ENCODE measurements around the gene ATG7. TPM values are rescaled to one million over a fixed set of nuclear protein-coding genes. Genes with fewer than 3 reads are reported as not detected.

Gene ATG7
- total and polyA plus RNA-seq, 2 donors from 2014 or later, result 15.3 to 54.9 TPM

DNA sequence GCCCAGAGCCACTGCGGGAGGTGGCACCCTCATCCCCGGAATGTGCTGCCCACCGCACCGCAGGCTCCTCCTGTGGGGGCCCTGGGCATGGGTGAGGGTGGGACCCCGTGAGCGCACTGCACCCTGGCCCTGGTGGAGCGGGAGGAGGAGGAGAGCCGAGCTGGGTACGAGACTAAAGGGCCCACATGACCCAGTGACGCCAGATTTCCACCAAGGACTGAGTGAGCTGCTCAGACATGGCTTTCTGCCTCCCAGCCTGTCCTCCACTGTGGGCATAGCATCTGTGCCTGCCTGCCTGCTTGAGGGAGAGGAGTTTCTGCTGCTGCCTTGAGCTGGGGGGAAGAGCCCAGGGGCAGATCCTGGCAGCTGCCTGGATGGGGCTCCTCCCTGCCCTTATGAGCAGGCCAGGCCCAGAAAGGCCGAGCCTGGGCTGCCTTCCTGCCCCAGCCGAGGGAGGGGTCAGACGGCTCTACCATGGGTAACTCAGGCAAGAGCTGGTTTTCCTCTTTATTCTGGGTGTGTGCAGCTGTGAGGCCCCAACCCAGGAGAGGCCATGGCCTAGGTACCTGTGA is 283.1 kb downstream of the ATG7 start:
- DNase-seq (peak in 1 of 5 donors; percentile 63), FAIRE-seq (no peak)
- Histone ChIP-seq H3K9ac (ENCODE audit: low read length in 3 of 3) (no peak overlapping the region), H3K27ac (ENCODE audit: low read depth in 2 of 2, low read length in 2 of 2) (no peak overlapping the region), H3K4me1 (ENCODE audit: control insufficient read depth in 2 of 3, insufficient read depth in 2 of 3, low read depth in 1 of 3, low read length in 3 of 3) (peaks cover 0 to 22% (median 3%) of the 10 kb centered on the region in 3 donors), H3K27me3 (ENCODE audit: control insufficient read depth, insufficient read depth, low read length) (no peaks in the 10 kb centered on the region), H3K36me3 (ENCODE audit: control insufficient read depth in 2 of 3, insufficient read depth in 3 of 3, low read length in 3 of 3) (peaks cover 0 to 9% (median 0%) of the 10 kb centered on the region in 3 donors), H3K9me3 (ENCODE audit: control insufficient read depth in 2 of 3, insufficient read depth in 1 of 3, low read length in 3 of 3) (no peaks in the 10 kb centered on the region), H3K4me3 (ENCODE audit: low read length in 3 of 3) (no peak overlapping the region)
- intact Hi-C loops (cut with DNase I), result no loop called here
- TF ChIP-seq CTCF (IDR thresholded peaks at IDR 0.05; ENCODE audit: borderline replicate concordance, extremely low read depth, insufficient read depth), result no peak

GRCh38 chr3:11555881-11556633 is 283.9 kb downstream of the ATG7 start:
- TF ChIP-seq CTCF (IDR thresholded peaks at IDR 0.05; ENCODE audit: borderline replicate concordance, extremely low read depth, insufficient read depth), result no peak
- no peak overlapping the region for H3K4me3 ChIP-seq (ENCODE audit: low read length in 3 of 3)
- FAIRE-seq (no peak), DNase-seq (peak in 1 of 5 donors; percentile 77)
- peaks cover 0 to 28% (median 3%) of the 10 kb centered on the region in 3 donors for H3K4me1 ChIP-seq (ENCODE audit: control insufficient read depth in 2 of 3, insufficient read depth in 2 of 3, low read depth in 1 of 3, low read length in 3 of 3)
- H3K9me3 ChIP-seq (ENCODE audit: control insufficient read depth in 2 of 3, insufficient read depth in 1 of 3, low read length in 3 of 3), result no peaks in the 10 kb centered on the region
- H3K27ac ChIP-seq (ENCODE audit: low read depth in 2 of 2, low read length in 2 of 2), result peak overlapping the region in 1 of 2 donors; percentile 2
- no peaks in the 10 kb centered on the region for H3K27me3 ChIP-seq (ENCODE audit: control insufficient read depth, insufficient read depth, low read length)
- no peak overlapping the region for H3K9ac ChIP-seq (ENCODE audit: low read length in 3 of 3)
- intact Hi-C loops (cut with DNase I), result no loop called here
- peaks cover 0 to 9% (median 0%) of the 10 kb centered on the region in 3 donors for H3K36me3 ChIP-seq (ENCODE audit: control insufficient read depth in 2 of 3, insufficient read depth in 3 of 3, low read length in 3 of 3)

DNA sequence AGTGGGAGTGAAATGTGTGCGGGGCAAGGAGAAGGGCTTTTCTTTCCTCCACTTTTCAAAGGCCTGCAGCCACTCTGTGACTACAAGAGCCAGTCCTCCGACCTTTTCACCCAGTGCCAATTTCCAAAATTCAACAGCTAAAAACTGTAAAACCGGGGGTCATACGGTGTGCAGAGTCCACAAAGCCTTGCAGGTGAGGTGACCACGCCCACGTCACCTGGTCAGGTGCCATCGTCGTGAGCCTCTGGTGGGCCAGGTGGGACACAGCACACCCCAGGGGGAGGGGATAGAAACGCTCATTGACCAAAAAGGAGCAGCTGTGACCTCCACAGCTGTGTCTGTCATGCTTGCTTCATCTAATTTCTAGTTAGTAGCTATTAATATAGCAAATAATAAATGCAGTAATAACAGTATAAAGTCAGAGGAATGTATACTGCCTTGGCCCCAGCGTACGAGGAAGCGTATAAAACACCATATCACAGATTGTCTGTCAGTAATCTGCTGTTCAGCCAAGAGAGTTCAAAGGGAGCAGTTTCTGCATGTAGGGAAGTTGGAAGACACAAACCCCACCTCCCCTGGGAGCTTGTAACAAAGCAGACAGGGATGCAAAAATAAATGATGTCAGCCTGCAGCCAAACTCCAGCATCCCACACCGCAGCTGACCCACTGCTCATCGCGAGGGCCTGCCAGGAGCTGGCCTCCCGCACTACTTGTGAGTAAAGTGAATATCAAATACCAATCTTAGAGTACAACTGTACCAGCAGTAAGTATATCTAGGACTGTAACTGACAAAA is 284.9 kb downstream of the ATG7 start:
- Histone ChIP-seq H3K4me3 (ENCODE audit: low read length in 3 of 3) (no peak overlapping the region), H3K27ac (ENCODE audit: low read depth in 2 of 2, low read length in 2 of 2) (no peak overlapping the region), H3K9ac (ENCODE audit: low read length in 3 of 3) (no peak overlapping the region), H3K4me1 (ENCODE audit: control insufficient read depth in 2 of 3, insufficient read depth in 2 of 3, low read depth in 1 of 3, low read length in 3 of 3) (peaks cover 0 to 32% (median 7%) of the 10 kb centered on the region in 3 donors), H3K36me3 (ENCODE audit: control insufficient read depth in 2 of 3, insufficient read depth in 3 of 3, low read length in 3 of 3) (peaks cover 0 to 10% (median 0%) of the 10 kb centered on the region in 3 donors), H3K27me3 (ENCODE audit: control insufficient read depth, insufficient read depth, low read length) (no peaks in the 10 kb centered on the region), H3K9me3 (ENCODE audit: control insufficient read depth in 2 of 3, insufficient read depth in 1 of 3, low read length in 3 of 3) (no peaks in the 10 kb centered on the region)
- intact Hi-C loops (cut with DNase I), result no loop called here
- no peak for TF ChIP-seq CTCF (IDR thresholded peaks at IDR 0.05; ENCODE audit: borderline replicate concordance, extremely low read depth, insufficient read depth)
- FAIRE-seq, result no peak
- peak in 4 of 5 donors; percentile 50 to 84 (median 54) for DNase-seq

Data from kidney (tissue), 14 donors.